RWPE2 (cell line): ENCODE results near the gene FBLN7.

ENCODE experiments used
- ATAC-seq: fragments of 200-7000 bp; cut with Tn5 transposase; 3 replicates; pipeline ENCODE4 v1.9.1; 2021; ENCODE audit warnings: low read depth
- DNase-seq: peaks from one replicate; pipeline ENCODE4 v3.0.0-alpha.2; 2020; ENCODE audit warnings: low spot score
- H3K27ac ChIP-seq: fragments of 450-650 bp; 2 replicates; pipeline ENCODE4 v1.5.1; 2017; ENCODE audit warnings: mild to moderate bottlenecking; ENCODE audit not compliant: poor library complexity, severe bottlenecking
- H3K27me3 ChIP-seq: fragments of 250-450 bp; sonication (Bioruptor Pico); 2 replicates; pipeline ENCODE4 v1.5.1; 2021; ENCODE audit warnings: mild to moderate bottlenecking, moderate library complexity; ENCODE audit not compliant: insufficient read depth, poor library complexity, severe bottlenecking
- H3K36me3 ChIP-seq: fragments of 250-450 bp; sonication (Bioruptor Pico); 2 replicates; pipeline ENCODE4 v1.5.1; 2020; ENCODE audit warnings: low read depth, mild to moderate bottlenecking, moderate library complexity
- H3K4me1 ChIP-seq: fragments of 250-450 bp; sonication (Bioruptor Pico); 2 replicates; pipeline ENCODE4 v1.5.1; 2021; ENCODE audit warnings: mild to moderate bottlenecking, moderate library complexity; ENCODE audit not compliant: insufficient read depth, poor library complexity, severe bottlenecking
- H3K4me3 ChIP-seq: fragments of 250-450 bp; sonication (Bioruptor Pico); 2 replicates; pipeline ENCODE4 v1.5.1; 2021; ENCODE audit warnings: mild to moderate bottlenecking, moderate library complexity; ENCODE audit not compliant: severe bottlenecking
- H3K9me3 ChIP-seq: fragments of 250-450 bp; sonication (Bioruptor Pico); 2 replicates; pipeline ENCODE4 v1.5.1; 2021; ENCODE audit warnings: mild to moderate bottlenecking, moderate library complexity; ENCODE audit not compliant: severe bottlenecking
- CTCF ChIP-seq: fragments of 450-650 bp; IDR thresholded peaks from one replicate; pipeline ENCODE4 v1.5.1; 2017; ENCODE audit warnings: mild to moderate bottlenecking, moderate library complexity; ENCODE audit not compliant: poor library complexity, severe bottlenecking

FBLN7 gene

GRCh38 chr2:112162341-112162740 is 24.2 kb downstream of the FBLN7 start:
- H3K4me1 ChIP-seq = no peaks in the 10 kb centered on the region
- DNase-seq (no peak), ATAC-seq (no peak)
- H3K9me3 ChIP-seq = no peaks in the 10 kb centered on the region
- no peak overlapping the region for H3K4me3 ChIP-seq
- no peak overlapping the region for H3K27ac ChIP-seq
- no peaks in the 10 kb centered on the region for H3K36me3 ChIP-seq
- no peaks in the 10 kb centered on the region for H3K27me3 ChIP-seq
- no peak for TF ChIP-seq CTCF

- no peak overlapping the region for H3K4me3 ChIP-seq
- H3K9me3 ChIP-seq = no peaks in the 10 kb centered on the region
- H3K27me3 ChIP-seq = no peaks in the 10 kb centered on the region
- TF ChIP-seq CTCF = no peak
- ATAC-seq = no peak
- no peak for DNase-seq
- no peaks in the 10 kb centered on the region for H3K36me3 ChIP-seq
- H3K27ac ChIP-seq = no peak overlapping the region
- no peaks in the 10 kb centered on the region for H3K4me1 ChIP-seq
Observed at GRCh38 chr2:112162956-112163355, 24.8 kb downstream of the FBLN7 start.

GRCh38 chr2:112163541-112163981 is 25.4 kb downstream of the FBLN7 start:
- Histone ChIP-seq H3K27me3 (no peaks in the 10 kb centered on the region), H3K4me3 (no peak overlapping the region), H3K36me3 (no peaks in the 10 kb centered on the region), H3K9me3 (no peaks in the 10 kb centered on the region), H3K27ac (no peak overlapping the region), H3K4me1 (no peaks in the 10 kb centered on the region)
- no peak for TF ChIP-seq CTCF
- ATAC-seq = peak; percentile 21; the same call in 2 of the 3 replicates
- no peak for DNase-seq

GRCh38 chr2:112164876-112165275 is 26.7 kb downstream of the FBLN7 start:
- Histone ChIP-seq H3K27me3 (no peaks in the 10 kb centered on the region), H3K9me3 (no peaks in the 10 kb centered on the region), H3K27ac (no peak overlapping the region), H3K4me1 (no peaks in the 10 kb centered on the region), H3K36me3 (no peaks in the 10 kb centered on the region), H3K4me3 (no peak overlapping the region)
- no peak for TF ChIP-seq CTCF
- ATAC-seq (no peak), DNase-seq (no peak)

GRCh38 chr2:112165296-112165695 is 27.1 kb downstream of the FBLN7 start:
- no peak for TF ChIP-seq CTCF
- H3K4me3 ChIP-seq = no peak overlapping the region
- no peaks in the 10 kb centered on the region for H3K36me3 ChIP-seq
- no peaks in the 10 kb centered on the region for H3K4me1 ChIP-seq
- H3K9me3 ChIP-seq = no peaks in the 10 kb centered on the region
- no peak for DNase-seq
- H3K27me3 ChIP-seq = no peaks in the 10 kb centered on the region
- ATAC-seq = no peak
- no peak overlapping the region for H3K27ac ChIP-seq
